Chondrocyte (in vitro differentiated cells): ENCODE results near the gene KRTAP10-1. TPM values are rescaled to one million over a fixed set of nuclear protein-coding genes. Genes with fewer than 3 reads are reported as not detected.

Source experiments
- DNase-seq: peaks from one replicate; pipeline ENCODE4 v3.0.0; 2021; ENCODE audit warnings: mixed read lengths, low spot score
- H3K27ac Mint-ChIP-seq: one replicate; pipeline ENCODE4 v1.8.0; 2021; ENCODE audit warnings: mild to moderate bottlenecking, moderate library complexity, mixed read lengths; ENCODE audit not compliant: unreplicated experiment
- H3K27me3 Mint-ChIP-seq: 2 replicates; pipeline ENCODE4 v1.8.0; 2021; ENCODE audit warnings: low read depth, mixed read lengths
- H3K36me3 Mint-ChIP-seq: 2 replicates; pipeline ENCODE4 v1.8.0; 2021; ENCODE audit warnings: low read depth, mixed read lengths
- H3K4me1 Mint-ChIP-seq: 2 replicates; pipeline ENCODE4 v1.8.0; 2021; ENCODE audit warnings: low read depth, mild to moderate bottlenecking, mixed read lengths
- H3K4me3 Mint-ChIP-seq: one replicate; pipeline ENCODE4 v1.8.0; 2021; ENCODE audit warnings: mild to moderate bottlenecking, moderate library complexity, mixed read lengths; ENCODE audit not compliant: unreplicated experiment
- H3K9me3 Mint-ChIP-seq: 2 replicates; pipeline ENCODE4 v1.8.0; 2021; ENCODE audit warnings: low read depth, mixed read lengths
- total RNA-seq: library from RNA; stranded (reverse); gene quantifications from 3 replicates; pipeline ENCODE4 v1.2.1, GENCODE V29; 2021
- TF ChIP-seq, protein P1 (sequence below): fragments of 200-600 bp; sonication (generic); IDR thresholded peaks from 2 replicates; pipeline ENCODE4 v1.5.0; 2021; ENCODE audit warnings: antibody characterized with exemption, mild to moderate bottlenecking, moderate library complexity

The KRTAP10-1 gene
- total RNA-seq, 1 donor from 2014 or later: not detected

DNA sequence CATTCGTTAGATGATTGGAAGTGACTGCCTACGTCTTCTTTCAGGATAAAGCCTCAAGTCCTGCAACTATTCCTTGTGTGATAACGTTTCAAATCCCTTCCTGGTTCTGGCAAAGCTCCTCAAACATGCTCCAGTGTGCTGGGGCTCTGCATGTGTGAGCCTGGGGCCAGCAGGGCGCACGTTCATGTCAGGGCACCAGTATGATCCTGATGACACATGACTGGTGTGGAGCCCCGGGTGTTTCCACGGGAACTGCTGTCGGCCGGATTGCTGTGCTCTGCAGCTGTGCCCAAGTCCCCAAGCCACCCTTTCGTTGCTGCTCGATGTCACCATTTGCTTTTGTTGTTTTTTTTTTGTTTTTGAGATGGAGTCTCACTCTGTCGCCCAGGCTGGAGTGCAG is 21.3 kb downstream of the KRTAP10-1 start:
- TF ChIP-seq, protein P1, sequence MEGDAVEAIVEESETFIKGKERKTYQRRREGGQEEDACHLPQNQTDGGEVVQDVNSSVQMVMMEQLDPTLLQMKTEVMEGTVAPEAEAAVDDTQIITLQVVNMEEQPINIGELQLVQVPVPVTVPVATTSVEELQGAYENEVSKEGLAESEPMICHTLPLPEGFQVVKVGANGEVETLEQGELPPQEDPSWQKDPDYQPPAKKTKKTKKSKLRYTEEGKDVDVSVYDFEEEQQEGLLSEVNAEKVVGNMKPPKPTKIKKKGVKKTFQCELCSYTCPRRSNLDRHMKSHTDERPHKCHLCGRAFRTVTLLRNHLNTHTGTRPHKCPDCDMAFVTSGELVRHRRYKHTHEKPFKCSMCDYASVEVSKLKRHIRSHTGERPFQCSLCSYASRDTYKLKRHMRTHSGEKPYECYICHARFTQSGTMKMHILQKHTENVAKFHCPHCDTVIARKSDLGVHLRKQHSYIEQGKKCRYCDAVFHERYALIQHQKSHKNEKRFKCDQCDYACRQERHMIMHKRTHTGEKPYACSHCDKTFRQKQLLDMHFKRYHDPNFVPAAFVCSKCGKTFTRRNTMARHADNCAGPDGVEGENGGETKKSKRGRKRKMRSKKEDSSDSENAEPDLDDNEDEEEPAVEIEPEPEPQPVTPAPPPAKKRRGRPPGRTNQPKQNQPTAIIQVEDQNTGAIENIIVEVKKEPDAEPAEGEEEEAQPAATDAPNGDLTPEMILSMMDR: no peak
- Mint-ChIP-seq H3K4me1 (peaks cover 7% of the 10 kb centered on the region), H3K27ac (no peak overlapping the region), H3K36me3 (no peaks in the 10 kb centered on the region), H3K27me3 (peaks cover 6% of the 10 kb centered on the region), H3K9me3 (no peaks in the 10 kb centered on the region), H3K4me3 (no peak overlapping the region)
- peak; percentile 50 for DNase-seq

DNA sequence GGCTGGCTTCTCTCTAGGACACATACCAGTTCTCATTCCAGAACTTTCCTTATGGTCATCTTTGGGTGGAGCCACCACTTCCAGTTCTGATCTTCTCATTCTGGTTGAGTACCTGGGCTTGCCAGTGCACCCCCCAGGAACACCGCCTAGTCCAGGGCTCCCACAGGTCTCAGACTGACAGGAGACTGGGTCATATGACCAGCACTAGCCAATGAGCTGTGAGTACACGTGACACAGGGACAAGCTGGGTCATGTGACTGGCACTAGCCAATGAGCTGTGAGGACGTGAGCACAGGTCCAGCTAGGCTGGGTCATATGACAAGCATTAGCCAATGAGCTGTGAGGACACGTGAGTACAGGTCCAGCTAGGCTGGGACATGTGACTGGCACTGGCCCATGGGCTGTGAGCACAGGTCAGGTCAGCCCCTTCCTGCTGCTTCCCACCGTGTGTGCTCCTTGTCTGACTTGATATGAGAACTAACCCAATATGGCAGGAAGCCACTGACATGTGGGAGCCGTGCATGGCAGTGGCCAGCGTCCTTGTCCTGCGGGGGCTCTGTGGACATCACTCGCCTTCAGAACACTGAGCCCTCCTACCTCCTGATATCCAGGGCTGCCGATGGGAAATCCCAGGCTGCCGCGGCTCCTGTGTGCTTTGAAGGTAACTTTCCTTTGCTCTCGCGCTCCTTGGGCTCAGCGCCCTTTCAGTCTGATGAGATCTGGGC is 22.7 kb downstream of the KRTAP10-1 start:
- peaks cover 7% of the 10 kb centered on the region for H3K4me1 Mint-ChIP-seq
- no peaks in the 10 kb centered on the region for H3K9me3 Mint-ChIP-seq
- H3K36me3 Mint-ChIP-seq: no peaks in the 10 kb centered on the region
- TF ChIP-seq, protein P1: no peak
- no peak overlapping the region for H3K4me3 Mint-ChIP-seq
- H3K27me3 Mint-ChIP-seq: peaks cover 8% of the 10 kb centered on the region
- no peak overlapping the region for H3K27ac Mint-ChIP-seq
- peak; percentile 77 for DNase-seq

DNA sequence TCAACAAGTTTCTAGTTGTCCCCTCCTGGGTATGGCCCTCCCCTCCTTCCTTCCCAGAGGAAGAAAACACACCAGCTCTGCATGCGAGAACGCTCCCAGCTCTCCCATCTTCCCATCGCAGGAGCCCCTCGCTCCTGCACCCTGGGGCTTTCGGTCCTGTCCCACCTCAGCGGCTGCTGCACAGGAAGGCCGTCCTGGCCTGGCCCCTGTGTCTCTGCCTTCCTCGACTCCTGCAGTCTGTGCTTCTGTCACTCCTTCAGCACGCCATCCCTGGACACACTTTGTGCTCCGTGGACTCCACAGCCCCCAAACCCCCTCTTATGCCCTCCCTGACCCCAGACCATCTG is 23.2 kb downstream of the KRTAP10-1 start:
- Mint-ChIP-seq H3K27me3 (peaks cover 9% of the 10 kb centered on the region), H3K9me3 (no peaks in the 10 kb centered on the region), H3K36me3 (no peaks in the 10 kb centered on the region), H3K4me3 (no peak overlapping the region), H3K4me1 (peaks cover 7% of the 10 kb centered on the region), H3K27ac (no peak overlapping the region)
- TF ChIP-seq, protein P1: no peak
- DNase-seq: peak; percentile 77

DNA sequence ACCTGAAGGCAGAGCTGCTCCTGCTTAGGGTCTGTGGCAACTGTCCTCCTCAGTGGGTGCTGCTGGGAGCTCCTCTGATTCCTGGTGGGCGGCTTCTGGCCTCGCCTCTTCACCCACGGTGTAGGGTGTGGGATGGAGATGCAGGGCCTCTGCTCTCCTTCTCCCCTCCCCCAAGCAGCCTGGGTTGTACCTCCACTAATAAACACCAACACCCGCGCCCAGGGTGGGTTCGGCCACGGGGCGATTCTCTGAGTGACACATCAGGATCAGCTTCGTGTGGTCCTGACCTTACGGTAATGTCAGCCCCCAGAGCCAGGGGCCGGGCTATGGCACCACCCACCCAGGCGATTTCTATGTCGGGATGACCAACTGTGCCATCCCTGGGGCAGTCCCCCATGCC is 23.7 kb downstream of the KRTAP10-1 start:
- H3K9me3 Mint-ChIP-seq: no peaks in the 10 kb centered on the region
- H3K4me1 Mint-ChIP-seq: peaks cover 7% of the 10 kb centered on the region
- TF ChIP-seq, protein P1: no peak
- H3K4me3 Mint-ChIP-seq: no peak overlapping the region
- DNase-seq: peak; percentile 77
- H3K36me3 Mint-ChIP-seq: no peaks in the 10 kb centered on the region
- no peak overlapping the region for H3K27ac Mint-ChIP-seq
- peaks cover 9% of the 10 kb centered on the region for H3K27me3 Mint-ChIP-seq

DNA sequence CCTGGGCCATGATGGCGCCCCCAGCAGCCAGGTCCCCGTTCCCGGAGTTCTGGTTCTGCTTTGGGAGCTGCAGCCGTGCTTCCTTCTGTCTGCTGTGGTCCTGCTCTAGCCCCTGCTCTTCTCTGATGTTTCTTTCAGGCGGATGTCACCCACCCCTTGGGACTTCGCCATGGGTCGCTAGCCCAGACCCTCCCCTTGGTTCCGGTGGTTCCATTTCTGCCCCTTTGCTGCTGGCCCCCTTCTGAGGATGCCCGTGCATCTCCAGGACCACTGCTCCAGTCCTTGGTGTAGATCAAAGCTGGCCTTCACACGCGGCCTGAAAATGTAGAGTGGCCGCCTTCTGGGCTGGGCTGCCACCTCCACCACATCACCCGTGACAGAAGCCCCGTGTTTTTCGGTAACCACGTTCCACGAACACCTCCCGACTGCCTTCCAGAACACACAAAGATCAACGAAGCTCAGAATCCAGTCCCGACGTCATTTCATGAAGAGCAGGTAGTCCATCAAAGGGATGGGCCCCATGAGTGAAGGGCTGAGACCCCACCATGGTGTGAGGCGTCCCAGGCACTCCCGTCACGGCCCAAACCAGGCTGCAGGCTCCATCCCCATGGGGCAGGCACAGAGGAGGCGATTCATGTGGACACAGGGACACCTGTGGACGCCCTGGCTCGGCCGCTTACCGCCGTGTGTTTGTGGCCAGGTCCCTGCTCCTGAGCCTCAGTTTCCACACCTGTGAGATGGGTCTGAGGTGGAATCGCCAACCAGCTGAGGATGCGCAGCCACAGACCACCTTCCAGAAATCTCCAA is 24.4 kb downstream of the KRTAP10-1 start:
- H3K27ac Mint-ChIP-seq: no peak overlapping the region
- TF ChIP-seq, protein P1: no peak
- peak; percentile 86 for DNase-seq
- H3K27me3 Mint-ChIP-seq: peaks cover 9% of the 10 kb centered on the region
- H3K9me3 Mint-ChIP-seq: no peaks in the 10 kb centered on the region
- H3K4me3 Mint-ChIP-seq: no peak overlapping the region
- peaks cover 2% of the 10 kb centered on the region for H3K4me1 Mint-ChIP-seq
- H3K36me3 Mint-ChIP-seq: no peaks in the 10 kb centered on the region
